D721Med (cell line): Measurements from ENCODE around the gene ZNF189.

Experiments
- DNase-seq: peaks from one replicate; pipeline ENCODE4 v3.0.0; 2011; ENCODE audit warnings: low spot score; ENCODE audit not compliant: insufficient read length
- FAIRE-seq: peaks from 2 replicates; lab custom pipeline; 2011; peaks lifted over from hg19 to GRCh38; lab: Jason Lieb, UNC
- TF ChIP-seq, protein P1 (sequence below): IDR thresholded peaks from 2 replicates; pipeline ENCODE4 v1.5.1; 2012; ENCODE audit warnings: mild to moderate bottlenecking, control low read depth; ENCODE audit not compliant: insufficient read depth; ENCODE audit errors: missing control alignments

The ZNF189 gene

DNA sequence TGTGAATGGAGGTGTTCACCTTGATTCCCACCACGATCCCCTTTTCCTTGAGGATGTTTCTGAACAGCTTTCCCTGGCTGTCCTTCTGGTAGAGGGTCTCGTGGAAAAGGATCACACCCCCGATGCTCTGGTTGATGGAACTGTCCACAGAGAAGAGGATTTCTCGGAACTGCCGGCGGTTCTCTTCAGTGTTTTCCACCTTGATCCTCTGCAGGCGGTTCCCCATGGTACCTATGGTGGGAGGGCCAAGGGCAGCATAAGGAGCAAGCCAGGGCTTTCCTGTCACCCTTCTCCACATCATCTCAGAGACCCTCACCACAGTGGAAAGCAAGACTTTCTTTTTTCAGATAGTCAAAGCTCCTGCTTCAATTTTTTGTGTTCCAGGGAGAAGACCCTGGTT, 31.1 kb downstream of the ZNF189 start:
- DNase-seq = no peak
- TF ChIP-seq, protein P1, sequence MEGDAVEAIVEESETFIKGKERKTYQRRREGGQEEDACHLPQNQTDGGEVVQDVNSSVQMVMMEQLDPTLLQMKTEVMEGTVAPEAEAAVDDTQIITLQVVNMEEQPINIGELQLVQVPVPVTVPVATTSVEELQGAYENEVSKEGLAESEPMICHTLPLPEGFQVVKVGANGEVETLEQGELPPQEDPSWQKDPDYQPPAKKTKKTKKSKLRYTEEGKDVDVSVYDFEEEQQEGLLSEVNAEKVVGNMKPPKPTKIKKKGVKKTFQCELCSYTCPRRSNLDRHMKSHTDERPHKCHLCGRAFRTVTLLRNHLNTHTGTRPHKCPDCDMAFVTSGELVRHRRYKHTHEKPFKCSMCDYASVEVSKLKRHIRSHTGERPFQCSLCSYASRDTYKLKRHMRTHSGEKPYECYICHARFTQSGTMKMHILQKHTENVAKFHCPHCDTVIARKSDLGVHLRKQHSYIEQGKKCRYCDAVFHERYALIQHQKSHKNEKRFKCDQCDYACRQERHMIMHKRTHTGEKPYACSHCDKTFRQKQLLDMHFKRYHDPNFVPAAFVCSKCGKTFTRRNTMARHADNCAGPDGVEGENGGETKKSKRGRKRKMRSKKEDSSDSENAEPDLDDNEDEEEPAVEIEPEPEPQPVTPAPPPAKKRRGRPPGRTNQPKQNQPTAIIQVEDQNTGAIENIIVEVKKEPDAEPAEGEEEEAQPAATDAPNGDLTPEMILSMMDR = no peak
- no peak for FAIRE-seq

DNA sequence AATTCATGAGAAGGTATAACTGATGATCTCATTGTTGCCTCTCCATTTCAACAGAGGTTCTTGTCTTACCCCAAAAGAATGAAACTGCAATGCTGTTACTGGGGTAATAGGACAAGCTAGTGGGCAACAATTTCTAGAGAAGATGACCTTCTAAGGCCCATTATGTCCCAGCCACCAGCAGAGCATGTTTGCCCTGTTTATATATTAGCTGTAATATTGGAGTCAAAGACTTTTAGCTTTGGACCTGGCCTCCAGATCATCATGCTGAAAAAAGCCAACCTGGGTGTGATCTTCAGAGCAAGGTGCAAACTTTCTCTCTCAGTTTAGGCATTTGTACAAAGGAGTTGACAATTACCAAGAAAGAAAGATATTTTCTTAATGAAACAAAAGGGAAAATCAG, 33.5 kb downstream of the ZNF189 start:
- no peak for FAIRE-seq
- DNase-seq = no peak
- TF ChIP-seq, protein P1 = no peak

DNA sequence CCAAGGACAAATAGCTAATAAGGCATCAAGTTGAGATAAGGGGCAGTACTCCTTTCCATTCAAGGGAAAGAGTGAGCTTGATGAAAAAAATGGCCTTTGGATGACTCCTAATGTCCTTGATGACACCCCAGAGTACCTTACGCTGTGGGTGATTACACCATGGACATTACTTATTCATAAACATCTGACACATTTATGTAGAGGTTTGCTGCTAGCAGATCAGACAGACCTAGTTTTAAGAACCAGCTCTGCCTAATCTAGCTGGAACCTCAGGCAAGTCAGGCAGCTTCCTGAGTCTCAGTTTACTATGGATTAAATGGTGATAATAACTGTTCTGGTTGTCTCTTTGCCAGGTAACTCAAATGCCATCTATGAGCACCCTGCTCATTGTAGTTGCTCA, 34.1 kb downstream of the ZNF189 start:
- TF ChIP-seq, protein P1 = no peak
- DNase-seq (no peak), FAIRE-seq (no peak)

DNA sequence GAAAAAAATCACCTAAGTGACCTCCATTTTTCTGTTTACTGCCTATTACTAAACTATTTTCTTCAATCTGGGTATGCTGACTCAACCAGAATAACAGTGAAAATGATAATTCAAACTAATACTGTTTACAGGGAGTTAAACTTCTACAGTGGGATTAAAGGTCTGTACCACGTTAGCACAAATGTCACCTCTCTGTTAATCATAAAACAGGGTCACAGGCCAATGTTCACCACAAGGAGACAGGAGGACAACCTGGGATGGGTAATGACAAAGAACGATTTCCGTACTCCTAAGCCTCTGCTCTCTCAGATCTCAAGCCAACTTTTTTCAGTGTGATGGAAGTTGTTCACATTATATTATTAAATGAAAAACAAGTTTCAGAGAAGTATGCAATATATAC, 34.6 kb downstream of the ZNF189 start:
- DNase-seq = no peak
- TF ChIP-seq, protein P1 = no peak
- no peak for FAIRE-seq

DNA sequence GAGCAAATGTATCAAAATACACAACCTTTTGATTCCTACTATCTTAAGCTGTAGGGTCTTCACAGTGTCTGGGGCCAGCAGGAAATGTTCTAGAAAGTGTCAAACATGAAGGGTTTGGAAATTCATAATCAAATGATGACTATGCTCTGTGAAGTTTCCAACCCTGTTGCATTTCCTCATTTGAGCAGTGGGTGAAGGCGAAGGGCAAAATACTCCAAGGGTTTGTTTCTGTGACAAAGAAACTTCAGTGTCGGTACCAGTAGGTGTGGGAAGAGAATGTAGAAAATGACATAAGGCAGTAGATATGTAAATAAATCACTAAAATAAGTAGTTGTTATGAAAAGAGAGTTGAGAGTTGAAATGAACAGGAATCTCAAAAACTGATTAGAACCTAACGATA, 36.3 kb downstream of the ZNF189 start:
- TF ChIP-seq, protein P1 = no peak
- no peak for FAIRE-seq
- no peak for DNase-seq

DNA sequence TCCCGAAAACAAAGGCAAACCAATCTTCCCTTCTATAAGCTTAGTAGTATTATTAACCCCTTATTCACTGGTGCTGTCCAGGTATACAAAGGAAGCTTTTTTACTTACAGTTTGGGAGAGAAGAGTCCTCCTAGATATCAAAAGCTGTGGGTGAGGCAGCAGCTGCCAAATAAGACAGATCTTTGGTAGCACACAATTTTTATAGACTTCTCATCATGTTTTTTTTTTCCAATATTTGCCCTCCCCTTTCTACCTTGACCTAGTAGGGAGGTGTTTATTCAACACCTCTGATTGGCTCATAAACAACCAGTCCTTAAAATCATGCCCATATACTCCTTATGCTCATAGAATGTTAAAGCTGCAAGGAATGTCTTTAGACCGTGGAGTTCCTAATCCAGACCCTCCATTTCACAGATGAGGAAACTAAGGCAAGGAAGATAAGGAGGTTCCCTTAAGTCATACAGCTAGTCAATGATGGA, 37.0 kb downstream of the ZNF189 start, which contains the start of gene ALDOB:
Gene ALDOB (minus strand): TSS at position 174 of the 479 bp plus-strand sequence. CDS start 4,887 bp downstream, outside the sequence.
- FAIRE-seq (no peak), DNase-seq (no peak)
- TF ChIP-seq, protein P1 = no peak

DNA sequence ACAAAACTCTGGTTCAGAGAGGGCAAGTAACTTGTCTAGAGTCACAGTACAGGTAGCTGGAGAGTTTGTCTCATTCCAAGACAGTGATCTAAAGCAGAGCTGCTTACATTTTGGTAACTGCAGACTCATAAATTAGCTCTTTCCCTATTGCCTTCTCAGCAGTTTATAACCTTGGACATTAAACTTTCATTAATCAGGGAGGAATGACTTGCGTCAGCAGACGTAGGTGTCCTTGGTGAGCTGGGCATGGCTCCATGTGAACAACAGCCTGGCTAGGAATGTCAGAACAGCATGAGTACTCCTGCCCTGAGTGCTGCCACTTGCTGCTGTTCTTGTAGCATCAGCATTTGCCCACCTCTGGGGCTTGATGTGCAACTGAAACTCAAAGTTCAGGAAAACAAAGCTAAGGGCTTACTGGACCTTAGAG, 39.2 kb downstream of the ZNF189 start:
- FAIRE-seq (no peak), DNase-seq (no peak)
- TF ChIP-seq, protein P1 = no peak
